Esophagus muscularis mucosa (tissue), 4 donors: ENCODE measurements around the gene GPC2. TPM values are rescaled to one million over a fixed set of nuclear protein-coding genes. Genes with fewer than 3 reads are reported as not detected.
A peak's percentile ranks its signal among the peaks of the same experiment; 100 is the strongest.
"Not testable (repeated sequence)": the region's sequence is repeated elsewhere in the genome, so short reads cannot be mapped to it uniquely, and the experiment has no call there.

Source experiments
- DNase-seq: peaks from one replicate; pipeline ENCODE4 v3.0.0-alpha.2; 2017; ENCODE audit errors: extremely low spot score
- H3K27ac ChIP-seq, 4 donors: fragments of 200-600 bp; sonication (generic); replicated peaks in 1 of 4; 1 replicate in 3 of 4; 2 replicates in 1 of 4; pipeline ENCODE4 v1.5.1; 2016 to 2019; ENCODE audit warnings: mild to moderate bottlenecking in 1 of 4
- H3K27me3 ChIP-seq, 4 donors: fragments of 200-600 bp; sonication (generic); one replicate each; pipeline versions ENCODE4 v1.5.1 to v1.6.0; 2016 to 2019
- H3K36me3 ChIP-seq, 4 donors: fragments of 200-600 bp; sonication (generic); one replicate each; pipeline ENCODE4 v1.5.1; 2016 to 2019
- H3K4me1 ChIP-seq, 4 donors: fragments of 200-600 bp; sonication (generic); one replicate each; pipeline ENCODE4 v1.5.1; 2016 to 2019
- H3K4me3 ChIP-seq, 4 donors: fragments of 200-600 bp; sonication (generic); 1 replicate in 2 of 4; 2 replicates in 2 of 4; pipeline ENCODE4 v1.5.1; 2016 to 2019; ENCODE audit warnings: mild to moderate bottlenecking in 4 of 4, moderate library complexity in 1 of 4
- H3K9me3 ChIP-seq, 4 donors: fragments of 200-600 bp; sonication (generic); 1 replicate in 3 of 4; 2 replicates in 1 of 4; pipeline ENCODE4 v1.5.1; 2016 to 2019
- EP300 ChIP-seq: sonication (generic); formaldehyde crosslinking; IDR thresholded peaks from one replicate; pipeline ENCODE4 v1.6.1; 2017; ENCODE audit warnings: antibody characterized with exemption
- POLR2A ChIP-seq: fragments of 450-650 bp; IDR thresholded peaks from one replicate; pipeline ENCODE4 v1.6.1; 2017; ENCODE audit warnings: antibody characterized with exemption, moderate library complexity, mild to moderate bottlenecking, low read depth
- POLR2AphosphoS5 ChIP-seq, 2 donors: sonication (generic); formaldehyde crosslinking; IDR thresholded peaks; one replicate each; pipeline ENCODE4 v1.6.1; 2017; ENCODE audit warnings: antibody characterized with exemption in 2 of 2
- WGBS: methylation state at CpG from one replicate; pipeline ENCODE4 v1.1.5; 2018; 5-methylcytosine and 5-hydroxymethylcytosine counted together
- intact Hi-C: fragments of 100-400 bp; cut with DNase I; formaldehyde crosslinking; loops from one replicate; pipeline ENCODE4 v1.15.1; 2023
- total RNA-seq, 4 donors: library from RNA; depleted of rRNA; stranded (reverse); fragments of >200 nt; gene quantifications; one replicate each; pipeline versions ENCODE4 v1.1.0 to v1.2.1, GENCODE V29; 2016
- TF ChIP-seq, protein P1 (sequence below), 3 experiments: fragments of 200-600 bp in 2 of 3; fragments of 450-650 bp in 1 of 3; sonication (generic) in 2 of 3; IDR thresholded peaks; one replicate each; pipeline ENCODE4 v1.5.1; 2017 to 2019; ENCODE audit warnings: antibody characterized with exemption in 3 of 3, mild to moderate bottlenecking in 2 of 3, moderate library complexity in 1 of 3

GPC2 gene, protein sequence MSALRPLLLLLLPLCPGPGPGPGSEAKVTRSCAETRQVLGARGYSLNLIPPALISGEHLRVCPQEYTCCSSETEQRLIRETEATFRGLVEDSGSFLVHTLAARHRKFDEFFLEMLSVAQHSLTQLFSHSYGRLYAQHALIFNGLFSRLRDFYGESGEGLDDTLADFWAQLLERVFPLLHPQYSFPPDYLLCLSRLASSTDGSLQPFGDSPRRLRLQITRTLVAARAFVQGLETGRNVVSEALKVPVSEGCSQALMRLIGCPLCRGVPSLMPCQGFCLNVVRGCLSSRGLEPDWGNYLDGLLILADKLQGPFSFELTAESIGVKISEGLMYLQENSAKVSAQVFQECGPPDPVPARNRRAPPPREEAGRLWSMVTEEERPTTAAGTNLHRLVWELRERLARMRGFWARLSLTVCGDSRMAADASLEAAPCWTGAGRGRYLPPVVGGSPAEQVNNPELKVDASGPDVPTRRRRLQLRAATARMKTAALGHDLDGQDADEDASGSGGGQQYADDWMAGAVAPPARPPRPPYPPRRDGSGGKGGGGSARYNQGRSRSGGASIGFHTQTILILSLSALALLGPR
- 1 to 10 TPM in 1 of 4 donors, under 1 TPM in 3; 0.33 to 1.0 (median 0.71) TPM for total RNA-seq

DNA sequence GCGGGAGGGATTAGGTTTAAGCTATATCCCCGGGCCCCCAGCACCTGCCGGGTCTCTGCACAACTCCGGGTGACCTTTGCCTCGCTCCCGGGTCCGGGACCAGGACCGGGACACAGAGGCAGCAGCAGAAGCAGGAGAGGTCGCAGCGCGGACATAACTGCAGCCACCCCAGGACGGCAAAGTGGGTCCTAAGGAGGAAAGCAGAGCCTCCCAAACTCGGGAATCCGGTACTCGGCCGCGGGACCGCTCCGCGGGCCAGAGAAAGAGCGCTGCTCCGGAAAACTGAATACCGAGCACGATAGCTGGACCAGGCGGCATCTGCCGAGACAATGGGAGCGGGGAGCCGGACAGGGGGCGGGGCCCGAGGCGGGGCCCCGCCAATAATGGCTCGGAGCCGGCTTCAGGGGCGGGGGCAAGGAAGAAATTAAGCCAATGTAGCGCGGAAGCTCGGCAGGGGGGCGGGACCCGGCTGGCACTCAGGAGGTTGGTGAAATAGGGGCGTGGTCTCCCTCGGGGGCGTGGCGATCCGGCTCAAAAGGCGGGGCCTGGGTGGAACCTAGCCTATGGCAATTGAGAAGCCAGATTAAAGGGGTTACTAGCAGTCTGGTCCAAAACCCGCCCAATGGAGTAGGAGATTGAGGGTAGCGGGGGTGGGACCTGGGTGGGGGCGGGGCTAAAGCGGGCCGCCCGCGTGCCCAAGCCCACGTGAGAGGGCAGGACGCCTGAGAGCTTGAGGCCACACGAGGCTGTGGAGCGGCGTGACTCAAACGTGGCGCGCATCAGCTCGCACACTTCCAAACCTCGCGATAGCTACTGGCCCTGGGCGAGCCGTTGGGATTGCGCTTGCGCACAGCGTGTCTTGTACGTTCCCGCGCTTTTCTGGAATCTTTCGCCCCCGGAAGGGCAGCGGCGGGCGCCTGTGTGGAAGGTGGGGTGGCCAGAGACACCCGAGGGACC, at the start of gene GPC2, which contains the start of gene STAG3:
Gene GPC2 (minus strand): TSS at position 337 of the 957 bp plus-strand sequence. CDS start 182 bp downstream, at position 155.
Gene STAG3 (plus strand): TSS at position 874 of the 957 bp plus-strand sequence. CDS start 2,639 bp downstream, outside the sequence.
- 2% methylated on average over 34 of the region's 78 CpGs for WGBS
- intact Hi-C loops = no loop called here
- no peak for TF ChIP-seq POLR2AphosphoS5 (IDR thresholded peaks at IDR 0.05)
- no peak for TF ChIP-seq POLR2A
- no peak for TF ChIP-seq EP300
- TF ChIP-seq, protein P1, sequence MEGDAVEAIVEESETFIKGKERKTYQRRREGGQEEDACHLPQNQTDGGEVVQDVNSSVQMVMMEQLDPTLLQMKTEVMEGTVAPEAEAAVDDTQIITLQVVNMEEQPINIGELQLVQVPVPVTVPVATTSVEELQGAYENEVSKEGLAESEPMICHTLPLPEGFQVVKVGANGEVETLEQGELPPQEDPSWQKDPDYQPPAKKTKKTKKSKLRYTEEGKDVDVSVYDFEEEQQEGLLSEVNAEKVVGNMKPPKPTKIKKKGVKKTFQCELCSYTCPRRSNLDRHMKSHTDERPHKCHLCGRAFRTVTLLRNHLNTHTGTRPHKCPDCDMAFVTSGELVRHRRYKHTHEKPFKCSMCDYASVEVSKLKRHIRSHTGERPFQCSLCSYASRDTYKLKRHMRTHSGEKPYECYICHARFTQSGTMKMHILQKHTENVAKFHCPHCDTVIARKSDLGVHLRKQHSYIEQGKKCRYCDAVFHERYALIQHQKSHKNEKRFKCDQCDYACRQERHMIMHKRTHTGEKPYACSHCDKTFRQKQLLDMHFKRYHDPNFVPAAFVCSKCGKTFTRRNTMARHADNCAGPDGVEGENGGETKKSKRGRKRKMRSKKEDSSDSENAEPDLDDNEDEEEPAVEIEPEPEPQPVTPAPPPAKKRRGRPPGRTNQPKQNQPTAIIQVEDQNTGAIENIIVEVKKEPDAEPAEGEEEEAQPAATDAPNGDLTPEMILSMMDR (IDR thresholded peaks at IDR 0.05) = no peak
- Histone ChIP-seq H3K4me3 (peak within 1 kb of the TSS; percentile 45 to 59 (median 51)), H3K9me3 (no peaks in the 10 kb centered on the region), H3K27ac (peak within 1 kb of the TSS in 3 of 4 donors; percentile 29 to 59 (median 49)), H3K36me3 (no peaks in the 10 kb centered on the region), H3K27me3 (peaks cover 0 to 4% (median 0%) of the 10 kb centered on the region in 4 donors), H3K4me1 (peaks cover 16 to 23% (median 17%) of the 10 kb centered on the region in 4 donors)
- DNase-seq = peak; percentile 98

DNA sequence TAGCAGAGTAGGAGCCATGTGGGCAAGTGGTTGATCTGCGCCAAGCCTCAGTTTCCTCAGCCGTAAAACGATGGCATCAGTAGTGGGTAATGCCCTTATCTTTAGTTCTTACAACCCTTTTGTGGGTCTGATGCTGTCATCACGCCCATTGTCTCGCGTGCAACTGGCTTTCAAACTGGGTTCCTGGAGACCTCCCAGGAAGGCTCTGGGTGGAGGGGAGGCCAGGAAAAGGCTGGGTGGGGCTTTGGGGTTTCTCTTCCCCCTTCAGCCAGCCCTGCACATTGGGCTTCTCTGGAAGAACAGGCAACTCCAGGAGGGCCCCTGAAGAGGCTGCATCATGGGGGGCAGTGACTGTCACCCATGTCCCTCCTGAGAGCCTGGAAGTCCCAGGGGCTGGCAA, 47.7 kb upstream of the GPC2 start:
- H3K4me1 ChIP-seq, DNase-seq, H3K9me3 ChIP-seq, H3K27ac ChIP-seq, intact Hi-C loops, H3K27me3 ChIP-seq, H3K4me3 ChIP-seq: not testable (repeated sequence)
- peaks cover 0 to 56% (median 28%) of the 10 kb centered on the region in 4 donors for H3K36me3 ChIP-seq
- WGBS = 96% methylated on average over 3 of the region's 6 CpGs

- intact Hi-C loops, DNase-seq, H3K4me1 ChIP-seq, H3K9me3 ChIP-seq, H3K27ac ChIP-seq, H3K27me3 ChIP-seq, H3K4me3 ChIP-seq: not testable (repeated sequence)
- peaks cover 0 to 54% (median 28%) of the 10 kb centered on the region in 4 donors for H3K36me3 ChIP-seq
- 82% methylated on average over 3 of the region's 17 CpGs for WGBS
Measured at GRCh38 chr7:100223376-100223927, 46.3 kb upstream of the GPC2 start.

DNA sequence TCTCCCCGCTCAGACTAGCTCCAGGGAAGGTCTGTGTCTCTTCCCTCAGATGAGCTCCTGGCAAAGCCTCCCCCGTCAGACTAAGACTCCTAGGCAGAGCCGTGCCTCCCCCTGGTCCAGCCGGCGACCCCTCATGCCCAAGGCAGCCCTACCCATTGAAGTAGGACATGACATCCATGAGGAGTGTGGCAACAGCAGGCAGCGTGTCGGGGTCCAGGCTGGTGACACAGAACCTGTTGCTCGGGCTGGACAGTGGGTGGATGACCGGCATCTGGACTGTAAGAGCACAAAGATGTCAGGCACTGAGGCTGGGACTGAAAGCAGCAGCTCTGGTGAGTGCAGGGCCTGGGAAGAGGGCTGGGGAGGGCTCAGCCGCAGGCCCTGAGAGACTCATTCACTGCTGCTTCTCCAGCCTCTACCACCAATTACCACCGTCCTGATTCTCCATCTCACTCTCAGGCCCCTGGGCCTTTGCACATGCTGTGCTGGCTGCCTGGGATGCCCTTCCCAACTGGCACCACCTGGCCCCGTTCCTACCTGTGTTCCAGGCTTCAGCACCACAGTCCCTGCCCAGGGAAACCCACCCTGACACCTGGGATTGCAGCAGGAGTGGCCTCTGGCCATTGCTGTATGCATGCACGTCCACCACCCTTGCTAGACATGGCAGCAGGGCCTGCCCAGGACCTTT, 45.4 kb upstream of the GPC2 start:
- WGBS = 92% methylated on average over 9 of the region's 13 CpGs
- intact Hi-C loops = no loop called here
- Histone ChIP-seq H3K27ac (no peak overlapping the region), H3K27me3 (no peaks in the 10 kb centered on the region), H3K4me1 (peaks cover 0 to 3% (median under 1%) of the 10 kb centered on the region in 4 donors), H3K9me3 (no peaks in the 10 kb centered on the region), H3K4me3 (no peak overlapping the region), H3K36me3 (peaks cover 0 to 50% (median 28%) of the 10 kb centered on the region in 4 donors)
- no peak for TF ChIP-seq POLR2A
- TF ChIP-seq, protein P1 (IDR thresholded peaks at IDR 0.05) = no peak
- no peak for TF ChIP-seq EP300
- no peak for TF ChIP-seq POLR2AphosphoS5 (IDR thresholded peaks at IDR 0.05)
- DNase-seq = no peak
